ENCODE measurements around the gene RHBDD2. TPM values are rescaled to one million over a fixed set of nuclear protein-coding genes. Genes with fewer than 3 reads are reported as not detected.

The RHBDD2 gene
- total RNA-seq, 4 donors from 2014 or later: 35.5 to 76.9 (median 57.6) TPM

DNA sequence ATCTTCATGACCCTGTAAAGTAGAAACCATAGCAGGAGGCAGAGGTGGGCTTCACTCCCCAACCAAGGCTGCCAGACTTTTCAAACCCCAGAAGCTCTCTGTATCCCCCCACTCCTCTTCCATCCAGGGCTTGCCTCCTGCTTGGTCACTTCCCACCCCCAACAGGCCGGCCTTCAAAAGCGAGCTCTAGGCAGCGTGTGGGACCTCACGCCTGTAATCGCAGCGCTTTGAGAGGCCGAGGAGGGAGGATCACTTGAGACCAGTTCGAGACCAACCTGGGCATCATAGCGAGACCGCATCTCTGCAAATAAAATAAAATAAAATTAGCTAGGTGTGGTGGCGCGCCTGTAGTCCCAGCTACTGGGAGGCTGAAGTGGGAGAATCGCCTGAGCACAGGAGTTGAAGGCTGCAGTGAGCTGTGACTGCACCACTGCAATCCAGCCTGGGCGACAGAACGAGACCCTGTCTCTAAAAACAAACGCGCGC, 35.4 kb downstream of the RHBDD2 start:
- no peaks in the 10 kb centered on the region for H3K36me3 ChIP-seq
- H3K4me3 ChIP-seq: peak overlapping the region; percentile 80 to 100 (median 92)
- no peaks in the 10 kb centered on the region for H3K9me3 ChIP-seq
- DNase-seq: no peak
- peaks cover 0 to 16% (median 4%) of the 10 kb centered on the region in 4 donors for H3K4me1 ChIP-seq
- H3K27me3 ChIP-seq: no peaks in the 10 kb centered on the region
- no peak for TF ChIP-seq POLR2A (IDR thresholded peaks at IDR 0.05)
- TF ChIP-seq, protein P1, sequence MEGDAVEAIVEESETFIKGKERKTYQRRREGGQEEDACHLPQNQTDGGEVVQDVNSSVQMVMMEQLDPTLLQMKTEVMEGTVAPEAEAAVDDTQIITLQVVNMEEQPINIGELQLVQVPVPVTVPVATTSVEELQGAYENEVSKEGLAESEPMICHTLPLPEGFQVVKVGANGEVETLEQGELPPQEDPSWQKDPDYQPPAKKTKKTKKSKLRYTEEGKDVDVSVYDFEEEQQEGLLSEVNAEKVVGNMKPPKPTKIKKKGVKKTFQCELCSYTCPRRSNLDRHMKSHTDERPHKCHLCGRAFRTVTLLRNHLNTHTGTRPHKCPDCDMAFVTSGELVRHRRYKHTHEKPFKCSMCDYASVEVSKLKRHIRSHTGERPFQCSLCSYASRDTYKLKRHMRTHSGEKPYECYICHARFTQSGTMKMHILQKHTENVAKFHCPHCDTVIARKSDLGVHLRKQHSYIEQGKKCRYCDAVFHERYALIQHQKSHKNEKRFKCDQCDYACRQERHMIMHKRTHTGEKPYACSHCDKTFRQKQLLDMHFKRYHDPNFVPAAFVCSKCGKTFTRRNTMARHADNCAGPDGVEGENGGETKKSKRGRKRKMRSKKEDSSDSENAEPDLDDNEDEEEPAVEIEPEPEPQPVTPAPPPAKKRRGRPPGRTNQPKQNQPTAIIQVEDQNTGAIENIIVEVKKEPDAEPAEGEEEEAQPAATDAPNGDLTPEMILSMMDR (IDR thresholded peaks at IDR 0.05): no peak
- H3K27ac ChIP-seq: peak overlapping the region; percentile 92 to 96 (median 96)

- peak; percentile 99 to 100 for TF ChIP-seq POLR2A (IDR thresholded peaks at IDR 0.05)
- TF ChIP-seq, protein P1 (IDR thresholded peaks at IDR 0.05): peak in 5 of 6 experiments; percentile 13 to 35 (median 27)
- peaks cover 0 to 16% (median 4%) of the 10 kb centered on the region in 4 donors for H3K4me1 ChIP-seq
- peak; percentile 92 to 98 (median 98) for DNase-seq
- H3K27ac ChIP-seq: peak within 1 kb of the TSS; percentile 92 to 96 (median 96)
- no peaks in the 10 kb centered on the region for H3K27me3 ChIP-seq
- no peaks in the 10 kb centered on the region for H3K36me3 ChIP-seq
- no peaks in the 10 kb centered on the region for H3K9me3 ChIP-seq
- peak within 1 kb of the TSS; percentile 80 to 100 (median 92) for H3K4me3 ChIP-seq
Observed at GRCh38 chr7:75914655-75915415, 36.0 kb downstream of the RHBDD2 start, which contains the start of gene POR. TSS of gene POR (plus strand) at chr7:75915155. CDS start at chr7:75954002, 38,847 bp downstream.

- Histone ChIP-seq H3K4me3 (peak overlapping the region; percentile 80 to 100 (median 92)), H3K4me1 (peaks cover 0 to 16% (median 4%) of the 10 kb centered on the region in 4 donors), H3K9me3 (no peaks in the 10 kb centered on the region), H3K27me3 (no peaks in the 10 kb centered on the region), H3K36me3 (no peaks in the 10 kb centered on the region), H3K27ac (peak overlapping the region; percentile 92 to 96 (median 96))
- TF ChIP-seq, protein P1 (IDR thresholded peaks at IDR 0.05): no peak
- peak in 1 of 2 donors; percentile 6 for TF ChIP-seq POLR2A (IDR thresholded peaks at IDR 0.05)
- peak in 2 of 3 donors; percentile 56 to 59 for DNase-seq
Observed at GRCh38 chr7:75915416-75916156, 36.8 kb downstream of the RHBDD2 start.

DNA sequence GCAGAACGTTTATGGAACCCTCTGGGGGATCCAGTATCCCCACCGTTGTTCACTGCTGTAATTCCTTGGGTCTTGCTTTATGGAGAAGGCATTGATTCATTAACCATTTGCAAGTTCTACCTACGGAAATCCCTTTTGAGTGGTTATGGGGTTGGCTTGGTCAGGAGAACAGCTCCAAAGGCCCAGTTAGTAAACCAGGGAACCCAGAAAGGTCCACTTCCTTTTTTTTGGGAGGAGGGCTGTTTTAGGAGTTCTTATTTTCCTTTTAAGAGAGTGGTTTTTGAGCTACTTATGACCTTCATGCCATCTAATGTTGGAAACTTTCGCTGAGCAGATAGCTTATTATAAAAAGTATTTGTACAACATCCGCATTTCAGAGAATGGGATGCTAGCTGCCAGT, 37.4 kb downstream of the RHBDD2 start:
- H3K27me3 ChIP-seq: no peaks in the 10 kb centered on the region
- no peaks in the 10 kb centered on the region for H3K36me3 ChIP-seq
- TF ChIP-seq, protein P1 (IDR thresholded peaks at IDR 0.05): no peak
- TF ChIP-seq POLR2A (IDR thresholded peaks at IDR 0.05): no peak
- peak overlapping the region in 3 of 4 donors; percentile 80 to 93 (median 91) for H3K4me3 ChIP-seq
- peaks cover 0 to 22% (median 4%) of the 10 kb centered on the region in 4 donors for H3K4me1 ChIP-seq
- peak overlapping the region; percentile 92 to 96 (median 96) for H3K27ac ChIP-seq
- DNase-seq: no peak
- no peaks in the 10 kb centered on the region for H3K9me3 ChIP-seq
